Measurements from ENCODE around the gene ARL6IP4.

ARL6IP4 gene

DNA sequence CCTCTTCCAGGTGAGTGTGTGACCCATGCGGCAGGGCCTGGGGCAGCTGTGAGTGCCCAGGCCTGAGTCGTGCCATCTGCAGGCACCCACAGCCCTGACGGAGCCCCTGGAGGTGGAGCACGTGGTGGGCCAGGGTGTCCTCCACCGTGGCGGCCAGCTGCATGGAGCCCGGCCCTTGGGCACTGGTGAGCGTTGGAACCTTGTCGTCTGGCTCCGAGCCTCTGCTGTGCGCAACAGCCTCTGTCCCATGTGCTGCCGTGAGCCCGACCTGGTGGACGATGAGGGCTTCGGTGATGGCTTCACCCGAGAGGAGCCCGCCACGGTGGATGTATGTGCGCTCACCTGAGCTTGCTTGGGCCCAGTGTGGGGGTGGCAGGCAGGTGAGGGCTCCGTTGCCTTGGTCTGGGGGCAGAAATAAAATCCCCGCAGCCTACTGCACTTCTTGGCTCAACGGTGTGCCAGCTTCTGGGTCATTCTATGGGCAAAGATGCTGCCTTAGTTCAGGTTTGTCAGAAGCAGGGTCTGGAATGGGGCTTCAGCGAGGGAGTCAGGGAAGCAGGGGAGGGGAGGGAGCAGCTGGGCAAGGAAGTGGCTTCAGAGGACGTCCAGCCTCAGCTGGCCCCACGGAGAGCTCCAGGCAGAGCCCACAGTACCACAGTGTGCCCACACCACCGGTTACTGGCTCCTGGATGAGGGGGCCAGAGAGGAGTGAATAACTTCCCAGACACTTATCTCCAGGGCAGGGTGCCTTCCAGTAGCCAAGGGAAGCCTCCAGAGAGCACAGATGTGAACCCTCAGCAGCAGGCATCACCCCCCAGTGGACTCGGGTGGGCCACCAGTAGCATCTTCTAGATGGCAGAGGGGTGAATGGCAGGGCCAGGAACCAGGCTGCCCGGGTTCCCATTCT is 1.2 kb upstream of the ARL6IP4 start:
- no peak for DNase-seq

DNA sequence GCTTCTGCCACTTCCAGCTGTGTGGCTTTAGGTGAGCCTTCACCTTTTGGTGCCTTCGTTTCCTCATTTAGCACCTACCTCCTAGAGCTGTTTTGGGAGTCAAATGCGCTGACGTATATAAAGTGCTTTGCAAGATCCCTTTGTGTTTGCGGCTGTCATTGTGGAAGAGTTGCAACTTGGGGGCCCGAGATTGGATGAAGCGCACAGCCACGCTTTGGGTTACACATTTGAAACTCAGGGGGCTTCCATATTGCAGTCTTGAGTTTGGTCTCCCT is 636 bp upstream of the ARL6IP4 start:
- no peak for DNase-seq

GRCh38 chr12:122981036-122981471 is 573 bp downstream of the ARL6IP4 start:
- DNase-seq, result peak; percentile 1

GRCh38 chr12:122981587-122982476 is 1.4 kb downstream of the ARL6IP4 start:
- DNase-seq, result peak; percentile 1

- no peak for DNase-seq
Observed at GRCh38 chr12:122982477-122982815, 2.0 kb downstream of the ARL6IP4 start.

GRCh38 chr12:122982963-122983788 is 2.7 kb downstream of the ARL6IP4 start:
- no peak for DNase-seq

- no peak for DNase-seq
Observed at GRCh38 chr12:122983789-122984515, 3.5 kb downstream of the ARL6IP4 start.

- no peak for DNase-seq
Observed at GRCh38 chr12:122984612-122985337, 4.3 kb downstream of the ARL6IP4 start.

DNA sequence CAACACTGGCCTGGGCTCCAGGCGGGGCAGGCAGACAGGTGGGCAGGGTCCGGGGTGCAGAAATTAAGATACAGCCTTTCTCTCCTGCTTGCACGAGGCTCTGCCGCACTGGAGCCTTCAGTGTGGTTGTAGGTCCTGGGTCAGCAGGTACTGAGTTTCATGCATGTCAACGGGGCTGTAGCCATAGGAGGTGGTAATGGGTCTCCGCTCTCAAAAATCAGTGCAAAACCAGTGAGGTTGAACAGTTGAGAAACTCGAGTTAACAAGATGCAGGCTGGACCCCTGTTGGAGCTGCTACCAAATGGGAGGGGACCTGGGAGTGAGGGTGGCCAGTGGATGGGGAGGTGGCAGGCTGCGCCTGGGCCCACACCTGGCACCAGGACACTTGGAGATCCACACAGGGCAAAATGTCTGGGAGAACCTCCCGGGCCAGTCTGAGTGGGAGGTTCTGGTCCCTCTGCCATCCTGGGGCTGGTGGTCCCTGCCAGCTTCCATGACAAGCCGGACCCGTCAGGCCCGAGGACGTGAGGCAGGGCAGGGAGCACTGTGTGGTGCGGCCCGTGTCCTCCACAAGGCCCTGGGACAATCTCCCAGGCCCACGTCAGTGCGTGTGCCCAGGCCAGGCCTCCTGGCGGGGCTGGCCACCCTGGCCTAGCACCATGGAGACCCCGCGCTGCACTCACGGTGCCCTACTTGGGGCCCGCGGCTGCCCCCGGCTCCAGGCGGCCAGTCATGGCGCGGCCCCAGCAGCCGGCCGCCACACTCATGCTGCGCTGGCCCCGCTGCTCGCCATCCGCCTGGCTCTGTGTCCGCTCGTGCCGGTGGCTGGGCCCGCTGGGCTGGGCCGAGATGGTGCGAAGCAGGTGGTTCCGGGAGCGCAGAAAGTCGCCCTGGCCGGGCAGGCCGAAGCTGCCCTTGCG is 5.1 kb downstream of the ARL6IP4 start:
- no peak for DNase-seq

GRCh38 chr12:122986258-122986871 is 5.9 kb downstream of the ARL6IP4 start:
- no peak for DNase-seq

DNA sequence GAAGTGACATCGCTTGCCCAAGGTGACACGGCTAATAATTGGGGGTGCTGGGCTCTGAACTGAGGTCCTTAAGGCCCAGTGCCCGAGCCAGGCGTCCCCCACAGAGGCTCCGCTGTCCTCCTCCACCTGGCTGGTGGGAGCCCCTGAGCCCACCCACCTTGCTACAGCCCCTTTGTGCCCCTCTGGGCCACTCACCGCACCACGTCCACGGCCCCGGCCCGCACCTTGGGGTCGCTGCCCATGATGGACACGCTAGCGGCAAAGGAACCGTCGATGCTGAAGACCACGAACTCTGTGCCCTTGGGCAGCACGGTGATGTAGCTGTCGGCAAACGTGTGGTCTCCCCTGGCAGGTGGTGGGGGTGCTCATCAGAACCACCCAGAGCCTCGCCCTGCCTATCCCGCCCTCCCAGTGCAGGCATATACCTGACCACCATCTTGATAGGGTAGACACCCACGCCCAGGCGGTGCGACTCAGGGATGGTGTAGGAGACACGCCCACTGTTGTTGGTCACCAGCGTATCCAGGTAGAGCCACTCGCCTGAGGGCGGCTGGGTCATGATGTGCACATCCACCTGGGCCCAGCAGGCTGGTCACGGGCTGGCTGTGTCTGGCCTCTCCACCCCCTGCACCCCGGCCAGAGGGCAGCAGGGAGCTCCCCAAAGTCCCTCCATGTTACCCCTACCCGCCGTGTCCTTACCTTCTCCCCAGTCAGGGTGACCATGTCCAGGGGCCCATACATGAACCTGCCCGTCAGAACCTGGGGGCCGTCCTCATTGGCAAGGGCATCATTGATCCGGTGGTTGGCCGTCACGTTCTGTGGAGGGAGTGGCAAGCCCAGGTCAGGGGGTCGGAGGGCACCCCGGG is 6.8 kb downstream of the ARL6IP4 start:
- no peak for DNase-seq

GRCh38 chr12:122988036-122988435 is 7.6 kb downstream of the ARL6IP4 start:
- no peak for DNase-seq

DNA sequence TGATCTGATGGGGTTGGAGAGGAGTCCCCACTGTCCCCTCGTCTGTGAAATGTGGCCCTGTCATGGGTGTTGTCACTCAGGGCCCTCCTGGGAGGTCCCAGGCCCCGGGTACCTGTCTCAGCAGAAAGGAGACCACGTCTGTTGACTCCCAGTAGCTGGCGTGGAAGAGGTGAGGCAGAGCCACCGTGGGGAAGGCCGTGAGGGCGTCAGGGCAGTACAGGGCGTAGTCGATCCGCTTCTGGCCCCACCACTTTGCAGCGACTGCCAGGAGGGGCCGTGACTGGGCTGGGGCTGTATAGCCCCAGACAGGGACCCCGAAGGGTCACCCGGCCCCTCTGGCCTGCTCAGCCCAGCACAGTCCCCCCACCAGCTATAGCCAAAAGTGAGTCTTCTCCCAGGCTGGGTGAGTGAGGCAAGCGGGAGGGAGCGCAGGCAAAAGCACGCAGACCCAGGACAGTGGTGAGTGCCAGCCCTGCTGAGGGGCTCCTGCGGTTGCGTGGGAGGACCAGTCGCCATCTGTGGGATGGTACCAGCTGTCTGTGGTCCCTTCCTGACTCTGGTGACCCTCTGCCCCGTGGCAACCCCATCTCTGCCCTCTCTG is 8.2 kb downstream of the ARL6IP4 start:
- DNase-seq, result no peak

DNA sequence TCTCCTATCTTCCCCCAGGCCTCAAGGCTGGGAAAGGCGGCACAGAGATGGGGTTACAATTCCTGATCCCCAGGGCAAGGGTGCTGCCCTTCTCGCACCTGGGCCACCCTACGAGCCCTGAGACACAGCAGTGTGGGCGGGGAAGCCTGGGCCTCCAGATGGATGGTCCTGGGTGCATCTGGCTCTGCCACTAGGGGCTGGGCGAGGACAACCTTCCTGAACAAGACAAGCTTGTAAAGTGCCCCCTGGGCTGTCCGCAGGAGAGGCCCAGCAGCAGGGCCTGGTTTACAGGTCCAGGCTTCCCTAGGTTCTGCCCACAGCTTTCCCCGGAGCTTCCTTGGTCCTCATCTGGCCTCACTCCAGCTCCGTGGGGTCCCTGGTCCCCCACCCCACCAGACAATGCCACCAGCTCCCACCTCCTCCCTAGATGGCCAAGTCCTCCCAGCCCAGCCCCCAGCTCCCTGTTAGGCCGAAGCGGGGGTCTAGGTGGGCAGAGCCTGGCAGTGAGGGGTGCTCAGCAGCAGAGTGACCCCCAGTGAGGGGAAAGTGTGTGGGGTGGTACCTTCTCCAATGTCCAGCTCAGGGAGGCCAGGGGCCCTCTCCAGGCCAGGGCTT is 8.9 kb downstream of the ARL6IP4 start:
- no peak for DNase-seq

DNA sequence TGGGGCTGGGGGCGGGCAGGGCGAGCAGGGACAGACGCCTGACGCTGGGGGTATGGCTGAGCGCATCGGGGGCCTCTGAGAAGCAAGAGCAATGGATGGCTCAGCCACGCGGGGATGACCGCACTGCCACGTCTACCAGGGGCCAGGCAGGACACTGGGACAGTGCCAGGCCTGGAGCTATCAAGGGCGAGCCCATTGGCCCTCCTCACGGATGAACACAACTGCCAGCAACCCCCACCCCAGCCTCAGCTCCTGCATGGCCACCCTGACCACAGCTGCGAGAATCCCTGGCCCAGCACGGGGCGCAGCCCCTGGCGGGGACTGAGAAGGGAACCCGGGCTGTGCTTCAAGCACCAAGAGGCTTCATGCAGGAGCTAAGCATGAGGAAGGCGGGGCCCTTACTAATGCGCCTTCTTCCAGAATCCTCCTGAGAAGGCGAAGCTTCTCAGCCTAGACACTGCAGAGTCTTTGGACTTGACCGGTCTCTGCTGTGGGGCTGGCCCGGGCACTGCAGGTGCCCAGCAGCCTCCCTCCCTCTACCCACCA is 9.5 kb downstream of the ARL6IP4 start:
- DNase-seq, result no peak

DNA sequence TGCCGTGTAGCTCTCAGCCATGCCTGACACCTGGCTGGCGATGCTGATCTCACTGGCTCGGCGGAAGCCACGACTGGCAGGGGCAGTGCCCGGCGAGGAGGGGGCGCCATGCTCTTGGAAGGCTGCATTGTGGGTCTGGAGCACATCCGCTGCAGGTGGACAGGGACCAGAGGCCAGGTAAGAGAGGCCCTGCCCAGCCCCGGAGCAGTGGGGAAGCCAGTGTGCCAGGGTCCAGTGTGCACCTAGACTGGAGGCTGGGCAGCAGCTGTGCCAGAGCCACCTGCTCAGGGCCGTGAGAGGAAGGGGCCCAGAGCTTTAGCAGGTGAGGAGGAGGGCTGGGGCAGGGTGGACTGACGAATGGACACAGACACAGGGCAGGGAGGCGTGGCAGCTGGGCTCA is 10.1 kb downstream of the ARL6IP4 start:
- no peak for DNase-seq

GRCh38 chr12:122990961-122991622 is 10.6 kb downstream of the ARL6IP4 start:
- DNase-seq, result no peak

All from stimulated activated CD4-positive, alpha-beta T cell treated with anti-CD3 and anti-CD28 coated beads, Interleukin-1b, Interleukin-23, amount 100 ng/mL, for 48 hours (primary cell).